WERI-Rb-1 (cell line): Measurements from ENCODE around the gene KAT2B.

Source experiments
- DNase-seq: peaks from one replicate; pipeline ENCODE4 v3.0.0-alpha.2; 2020
- H3K27ac ChIP-seq: fragments of 250-450 bp; sonication (Bioruptor Pico); 2 replicates; pipeline ENCODE4 v1.5.1; 2020; ENCODE audit warnings: mild to moderate bottlenecking, moderate library complexity
- H3K27me3 ChIP-seq: fragments of 250-450 bp; sonication (Bioruptor Pico); 2 replicates; pipeline ENCODE4 v1.5.1; 2021; ENCODE audit warnings: mild to moderate bottlenecking, low read depth, moderate library complexity; ENCODE audit not compliant: insufficient read depth, severe bottlenecking
- H3K36me3 ChIP-seq: fragments of 250-450 bp; sonication (Bioruptor Pico); 2 replicates; pipeline ENCODE4 v1.5.1; 2020; ENCODE audit warnings: mild to moderate bottlenecking, moderate library complexity
- H3K4me3 ChIP-seq: 2 replicates; pipeline ENCODE4 v1.5.1; 2011; ENCODE audit warnings: low read depth, mild to moderate bottlenecking, control low read depth, low read length
- H3K9me3 ChIP-seq: fragments of 250-450 bp; sonication (Bioruptor Pico); 2 replicates; pipeline ENCODE4 v1.5.1; 2021; ENCODE audit warnings: mild to moderate bottlenecking, moderate library complexity; ENCODE audit not compliant: severe bottlenecking
- TF ChIP-seq, protein P1 (sequence below): IDR thresholded peaks from 2 replicates; pipeline ENCODE4 v1.5.1; 2011; ENCODE audit warnings: low read depth, mild to moderate bottlenecking, control low read depth, inconsistent platforms, low read length

Gene KAT2B

DNA sequence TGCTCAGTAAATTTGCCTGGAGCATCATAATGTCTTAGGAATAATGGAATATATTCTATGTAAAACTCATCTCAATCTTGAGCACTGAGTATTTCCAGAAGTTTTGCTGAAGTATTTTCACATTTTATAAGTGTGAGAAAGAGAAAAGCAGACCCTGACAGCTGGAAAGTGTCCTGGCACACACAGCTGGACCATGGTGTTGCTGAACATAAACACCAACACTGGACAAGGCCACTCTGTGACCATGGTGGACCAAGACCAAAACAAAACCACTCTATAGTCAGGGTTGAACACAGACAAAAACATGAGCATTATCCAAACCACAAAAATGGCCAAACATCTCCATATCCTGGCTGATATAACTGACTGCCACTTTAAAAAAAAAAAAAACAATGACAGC, 160.9 kb downstream of the KAT2B start:
- Histone ChIP-seq H3K27ac (no peak overlapping the region), H3K27me3 (no peaks in the 10 kb centered on the region), H3K4me3 (no peak overlapping the region), H3K36me3 (no peaks in the 10 kb centered on the region), H3K9me3 (no peaks in the 10 kb centered on the region)
- TF ChIP-seq, protein P1, sequence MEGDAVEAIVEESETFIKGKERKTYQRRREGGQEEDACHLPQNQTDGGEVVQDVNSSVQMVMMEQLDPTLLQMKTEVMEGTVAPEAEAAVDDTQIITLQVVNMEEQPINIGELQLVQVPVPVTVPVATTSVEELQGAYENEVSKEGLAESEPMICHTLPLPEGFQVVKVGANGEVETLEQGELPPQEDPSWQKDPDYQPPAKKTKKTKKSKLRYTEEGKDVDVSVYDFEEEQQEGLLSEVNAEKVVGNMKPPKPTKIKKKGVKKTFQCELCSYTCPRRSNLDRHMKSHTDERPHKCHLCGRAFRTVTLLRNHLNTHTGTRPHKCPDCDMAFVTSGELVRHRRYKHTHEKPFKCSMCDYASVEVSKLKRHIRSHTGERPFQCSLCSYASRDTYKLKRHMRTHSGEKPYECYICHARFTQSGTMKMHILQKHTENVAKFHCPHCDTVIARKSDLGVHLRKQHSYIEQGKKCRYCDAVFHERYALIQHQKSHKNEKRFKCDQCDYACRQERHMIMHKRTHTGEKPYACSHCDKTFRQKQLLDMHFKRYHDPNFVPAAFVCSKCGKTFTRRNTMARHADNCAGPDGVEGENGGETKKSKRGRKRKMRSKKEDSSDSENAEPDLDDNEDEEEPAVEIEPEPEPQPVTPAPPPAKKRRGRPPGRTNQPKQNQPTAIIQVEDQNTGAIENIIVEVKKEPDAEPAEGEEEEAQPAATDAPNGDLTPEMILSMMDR, result no peak
- DNase-seq, result no peak
